IMR-90 (cell line): ENCODE results near the gene PREP. TPM values are rescaled to one million over a fixed set of nuclear protein-coding genes. Genes with fewer than 3 reads are reported as not detected.

ENCODE experiments used
- ATAC-seq: fragments of 200-7000 bp; cut with Tn5 transposase; 2 replicates; pipeline ENCODE4 v1.9.1; 2020; ENCODE audit warnings: low read depth, mild to moderate bottlenecking, moderate library complexity
- BruUV-seq: library from RNA; stranded (reverse); fragments of 400-500 nt; replicated peaks from 2 replicates; lab custom pipeline; 2021; lab: Mats Ljungman, UMichigan
- CTCF ChIA-PET: fragments of 300-600 bp; formaldehyde crosslinking; extraction: SDS; loops from one replicate; lab custom pipeline; 2021; ENCODE audit warnings: antibody characterized with exemption; lab: Yijun Ruan, JAX
- POLR2A ChIA-PET: fragments of 300-600 bp; sonication (Branson Sonifier 250); formaldehyde crosslinking; loops from one replicate; lab custom pipeline; 2022; ENCODE audit warnings: antibody characterized with exemption; ENCODE audit not compliant: unreplicated experiment; lab: Charles Lee
- DNase-seq: peaks from one replicate; pipeline ENCODE4 v3.0.0; 2013
- H2AFZ ChIP-seq: replicated peaks from 2 replicates; pipeline ENCODE3; 2013; ENCODE audit warnings: low read length, mild to moderate bottlenecking; ENCODE audit not compliant: poor library complexity
- H2AK5ac ChIP-seq: 2 replicates; pipeline ENCODE4 v1.6.1; 2013; ENCODE audit warnings: low read depth, low read length, inconsistent platforms
- H2AK9ac ChIP-seq: replicated peaks from 2 replicates; pipeline ENCODE3; 2013; ENCODE audit warnings: mild to moderate bottlenecking, low read depth, low read length, moderate library complexity; ENCODE audit not compliant: poor library complexity
- H2BK120ac ChIP-seq: 2 replicates; pipeline ENCODE4 v1.6.1; 2013; ENCODE audit warnings: low read depth, low read length, inconsistent platforms
- H2BK15ac ChIP-seq: 3 replicates; pipeline ENCODE4 v1.6.1; 2013; ENCODE audit warnings: low read depth, low read length, inconsistent platforms
- H2BK20ac ChIP-seq: 2 replicates; pipeline ENCODE4 v1.6.1; 2013; ENCODE audit warnings: low read depth, mild to moderate bottlenecking, inconsistent platforms, low read length, moderate library complexity
- H2BK5ac ChIP-seq: 2 replicates; pipeline ENCODE4 v1.6.1; 2013; ENCODE audit warnings: mild to moderate bottlenecking, low read depth, low read length, inconsistent platforms; ENCODE audit not compliant: poor library complexity, severe bottlenecking
- H3K14ac ChIP-seq: replicated peaks from 2 replicates; pipeline ENCODE4 v1.6.1; 2013; ENCODE audit warnings: low read depth, low read length, inconsistent platforms
- H3K18ac ChIP-seq: 2 replicates; pipeline ENCODE4 v1.6.1; 2013; ENCODE audit warnings: low read depth, low read length, control low read depth
- H3K23ac ChIP-seq: 2 replicates; pipeline ENCODE4 v1.6.1; 2013; ENCODE audit warnings: low read depth, low read length, inconsistent platforms
- H3K27ac ChIP-seq: 2 replicates; pipeline ENCODE4 v1.5.1; 2013; ENCODE audit warnings: mild to moderate bottlenecking, control low read depth, low read length; ENCODE audit not compliant: insufficient read depth
- H3K27me3 ChIP-seq: 2 replicates; pipeline ENCODE4 v1.6.1; 2013; ENCODE audit warnings: low read length; ENCODE audit not compliant: control insufficient read depth, insufficient read depth
- H3K36me3 ChIP-seq: 2 replicates; pipeline ENCODE4 v1.6.1; 2013; ENCODE audit warnings: low read length, mixed read lengths; ENCODE audit not compliant: control insufficient read depth, insufficient read depth
- H3K4ac ChIP-seq: 2 replicates; pipeline ENCODE4 v1.6.1; 2013; ENCODE audit warnings: low read depth, low read length, inconsistent platforms
- H3K4me1 ChIP-seq: 2 replicates; pipeline ENCODE4 v1.6.1; 2013; ENCODE audit warnings: low read length, mixed read lengths; ENCODE audit not compliant: control insufficient read depth, insufficient read depth
- H3K4me2 ChIP-seq: 2 replicates; pipeline ENCODE4 v1.6.1; 2013; ENCODE audit warnings: low read depth, mild to moderate bottlenecking, control low read depth, low read length, moderate library complexity
- H3K4me3 ChIP-seq: 2 replicates; pipeline ENCODE4 v1.5.1; 2013; ENCODE audit warnings: low read depth, mild to moderate bottlenecking, control low read depth, low read length, moderate library complexity; ENCODE audit not compliant: insufficient read depth
- H3K56ac ChIP-seq: 2 replicates; pipeline ENCODE4 v1.6.1; 2013; ENCODE audit warnings: low read length, inconsistent platforms; ENCODE audit not compliant: insufficient read depth; ENCODE audit errors: extremely low read depth
- H3K79me1 ChIP-seq, 2 experiments: 2 replicates each; pipeline ENCODE4 v1.6.1; 2013; ENCODE audit warnings: low read length in 2 of 2, inconsistent platforms in 1 of 2, low read depth in 1 of 2
- H3K9ac ChIP-seq: 2 replicates; pipeline ENCODE4 v1.6.1; 2013; ENCODE audit warnings: low read depth, low read length, control low read depth
- H3K9me1 ChIP-seq: 2 replicates; pipeline ENCODE4 v1.6.1; 2013; ENCODE audit warnings: low read length, inconsistent platforms; ENCODE audit not compliant: insufficient read depth
- H3K9me3 ChIP-seq: 2 replicates; pipeline ENCODE4 v1.6.1; 2013; ENCODE audit warnings: low read length; ENCODE audit not compliant: control insufficient read depth, insufficient read depth
- H4K20me1 ChIP-seq: 2 replicates; pipeline ENCODE4 v1.6.1; 2013; ENCODE audit warnings: low read length, inconsistent platforms; ENCODE audit not compliant: insufficient read depth
- H4K5ac ChIP-seq: 2 replicates; pipeline ENCODE4 v1.6.1; 2013; ENCODE audit warnings: mild to moderate bottlenecking, low read depth, low read length, control low read depth
- H4K8ac ChIP-seq, 2 experiments: 2 replicates each; pipeline ENCODE4 v1.6.1; 2013; ENCODE audit warnings: low read depth in 2 of 2, low read length in 2 of 2, control low read depth in 1 of 2, inconsistent platforms in 1 of 2
- H4K91ac ChIP-seq: 2 replicates; pipeline ENCODE4 v1.6.1; 2013; ENCODE audit warnings: low read depth, low read length, inconsistent platforms; ENCODE audit not compliant: insufficient read depth
- CHD1 ChIP-seq: IDR thresholded peaks from 2 replicates; pipeline ENCODE4 v1.6.1; 2012; ENCODE audit warnings: low read depth, low read length, improper control_type of control experiment
- MAFK ChIP-seq: IDR thresholded peaks from 2 replicates; pipeline ENCODE4 v1.6.1; 2012; ENCODE audit warnings: low read depth, low read length, improper control_type of control experiment
- MXI1 ChIP-seq: IDR thresholded peaks from 2 replicates; pipeline ENCODE4 v1.6.1; 2012; ENCODE audit warnings: low read depth, mild to moderate bottlenecking, low read length, moderate library complexity, borderline replicate concordance
- RAD21 ChIP-seq: IDR thresholded peaks from 2 replicates; pipeline ENCODE4 v1.6.1; 2012; ENCODE audit warnings: low read length, improper control_type of control experiment
- RCOR1 ChIP-seq: IDR thresholded peaks from 2 replicates; pipeline ENCODE4 v1.6.1; 2012; ENCODE audit warnings: mild to moderate bottlenecking, low read length, improper control_type of control experiment; ENCODE audit not compliant: insufficient replicate concordance
- WGBS, 2 experiments: methylation state at CpG; one replicate each; pipeline versions ENCODE4 v1.1.5 to v1.1.7; 2013; ENCODE audit warnings: missing lambda C conversion rate in 2 of 2; ENCODE audit not compliant: insufficient read length in 1 of 2; ENCODE audit errors: extremely low coverage in 2 of 2; 5-methylcytosine and 5-hydroxymethylcytosine counted together
- dilution Hi-C: fragments of 300-500 bp; cut with HindIII; formaldehyde crosslinking; loops from one replicate; pipeline ENCODE4 v1.14.3; 2018; ENCODE audit warnings: low sequenced_read_pairs; ENCODE audit not compliant: unreplicated experiment
- in situ Hi-C: fragments of 300-500 bp; cut with MboI; formaldehyde crosslinking; loops from 3 replicates; pipeline ENCODE4 v1.14.3; 2019; ENCODE audit warnings: low sequenced_read_pairs, inconsistent platforms, mixed read lengths
- intact Hi-C: fragments of 100-400 bp; cut with micrococcal nuclease; formaldehyde crosslinking; loops from 2 replicates; pipeline ENCODE4 v1.10.0; 2022
- polyA plus RNA-seq, 3 experiments: library from polyadenylated mRNA; depleted of rRNA; stranded (reverse); fragments of >200 nt; gene quantifications; 2 replicates each; pipeline ENCODE4 v1.2.3, GENCODE V29; 2012; ENCODE audit warnings: low replicate concordance in 1 of 3
- total RNA-seq: library from RNA; depleted of rRNA; stranded (reverse); fragments of >200 nt; gene quantifications from 2 replicates; pipeline ENCODE4 v1.2.3, GENCODE V29; 2012

PREP gene
- total and polyA plus RNA-seq, 2 of the 4 experiments (the other 2 are of a cell fraction): 21.0 to 25.7 TPM

DNA sequence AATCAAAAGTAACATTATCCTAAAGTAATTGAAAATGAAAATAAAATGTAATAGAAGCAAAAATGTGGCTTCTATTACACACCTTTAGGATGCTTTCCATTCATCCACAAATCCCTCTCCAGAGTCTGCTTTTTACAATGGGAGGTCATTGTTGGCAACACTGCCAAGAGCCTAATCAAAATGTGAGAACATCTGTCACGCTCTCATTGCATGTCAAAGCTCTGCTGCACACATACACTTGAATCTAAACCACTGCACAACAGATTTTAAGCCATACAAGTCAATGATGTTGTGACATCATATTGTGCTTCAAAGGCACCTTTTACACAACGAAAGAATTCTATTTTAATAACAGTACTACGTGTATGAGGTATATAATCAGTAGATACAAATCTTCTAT lies 82.1 kb downstream of the PREP start:
- dilution Hi-C loops: no loop called here
- H3K36me3 ChIP-seq: peaks cover 15% of the 10 kb centered on the region
- no peaks in the 10 kb centered on the region for H3K27me3 ChIP-seq
- H3K79me1 ChIP-seq: peaks cover 0 to 10% of the 10 kb centered on the region in 2 experiments; a peak in 3 of 4 replicates
- DNase-seq: no peak
- POLR2A ChIA-PET: no interaction called here
- H4K8ac ChIP-seq: no peak overlapping the region
- intact Hi-C loops: no loop called here
- WGBS, 2 experiments: 100% methylated on average over 1 of the region's 3 CpGs; no CpG with 5 or more reads in 1 of the 2 experiments
- BruUV-seq: no TSS peak
- CTCF ChIA-PET: no interaction called here
- H2AK5ac ChIP-seq: no peak overlapping the region
- no peak overlapping the region for H3K23ac ChIP-seq
- TF ChIP-seq MXI1 (no peak), RAD21 (no peak), RCOR1 (no peak), MAFK (no peak), CHD1 (no peak)
- in situ Hi-C loops: no loop called here
- H3K56ac ChIP-seq: no peak overlapping the region
- no peak overlapping the region for H3K9ac ChIP-seq
- H2BK20ac ChIP-seq: no peak overlapping the region
- no peak overlapping the region for H3K4me2 ChIP-seq
- H3K18ac ChIP-seq: no peak overlapping the region
- no peak overlapping the region for H3K14ac ChIP-seq
- H3K9me3 ChIP-seq: no peaks in the 10 kb centered on the region
- H3K27ac ChIP-seq: no peak overlapping the region
- H2BK5ac ChIP-seq: no peak overlapping the region
- H3K4ac ChIP-seq: no peak overlapping the region
- H2BK120ac ChIP-seq: no peak overlapping the region
- H3K4me3 ChIP-seq: no peak overlapping the region
- H2AK9ac ChIP-seq: no peak overlapping the region
- no peak overlapping the region for H2BK15ac ChIP-seq
- H4K20me1 ChIP-seq: no peaks in the 10 kb centered on the region; the same call in 1 of the 2 replicates
- no peak overlapping the region for H2AFZ ChIP-seq
- H4K5ac ChIP-seq: no peak overlapping the region
- no peaks in the 10 kb centered on the region; the same call in 1 of the 2 replicates for H3K4me1 ChIP-seq
- no peak overlapping the region for H4K91ac ChIP-seq
- H3K9me1 ChIP-seq: peaks cover 9% of the 10 kb centered on the region
- no peak for ATAC-seq
